Measurements from ENCODE around the gene SMAD7.

Gene SMAD7

GRCh38 chr18:48986851-48987761, 36.3 kb upstream of the SMAD7 start:
- no peak for DNase-seq

GRCh38 chr18:48985161-48985560, 34.4 kb upstream of the SMAD7 start:
- DNase-seq: no peak

- peak; percentile 66 for DNase-seq
These were observed 33.1 kb upstream of the SMAD7 start for GRCh38 chr18:48983793-48984437.

- DNase-seq: peak; percentile 66
These were observed 31.5 kb upstream of the SMAD7 start for GRCh38 chr18:48982266-48982665.

DNA sequence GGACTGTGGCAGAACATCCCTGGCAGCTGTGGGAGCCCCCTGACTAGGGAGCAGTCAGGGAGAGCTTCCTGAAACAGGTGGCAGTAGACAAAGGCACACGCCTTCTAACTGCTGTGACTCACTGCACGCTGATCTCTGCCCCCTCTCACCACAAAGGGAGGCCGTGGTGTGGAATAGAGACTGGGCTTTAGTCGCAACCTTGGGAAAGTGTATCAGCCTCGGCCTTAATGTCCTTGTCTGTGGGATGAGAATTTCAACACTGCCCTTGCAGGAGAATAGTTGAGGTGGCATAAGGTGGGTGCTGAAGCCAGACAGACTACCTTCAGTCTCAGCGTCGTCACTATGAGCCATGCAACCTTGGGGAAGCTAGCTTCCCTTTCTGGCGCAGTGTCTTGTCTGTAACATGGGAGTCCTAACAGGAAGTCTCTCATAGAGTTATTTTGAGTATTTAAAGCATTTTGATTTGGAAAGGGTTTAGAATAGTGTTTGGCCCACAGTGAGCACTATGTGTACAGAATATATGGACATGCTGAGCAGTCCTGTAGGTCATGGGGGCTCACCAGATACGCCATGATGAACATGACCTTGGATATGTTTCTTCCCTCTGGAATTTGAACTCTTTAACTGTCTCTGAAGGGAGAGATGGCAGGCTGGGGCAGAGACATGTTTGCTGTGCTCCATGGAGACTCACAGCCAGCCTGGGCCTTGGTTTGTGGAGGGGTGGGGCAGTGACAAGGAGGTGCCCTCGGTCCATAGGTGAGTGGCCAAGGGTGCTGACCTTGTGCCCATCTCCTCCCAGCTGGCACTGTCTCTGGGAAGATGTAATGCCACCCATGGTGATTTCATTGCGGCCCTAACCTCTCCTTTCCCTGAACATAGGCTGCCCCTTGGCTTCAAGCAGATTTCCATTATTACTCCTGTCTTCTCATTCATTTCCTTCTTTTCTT, 29.5 kb upstream of the SMAD7 start:
- no peak for DNase-seq

- no peak for DNase-seq
These were observed 27.1 kb upstream of the SMAD7 start for GRCh38 chr18:48977914-48978313.

GRCh38 chr18:48975817-48976649, 25.3 kb upstream of the SMAD7 start:
- DNase-seq: no peak

GRCh38 chr18:48975120-48975816, 24.5 kb upstream of the SMAD7 start:
- no peak for DNase-seq

DNA sequence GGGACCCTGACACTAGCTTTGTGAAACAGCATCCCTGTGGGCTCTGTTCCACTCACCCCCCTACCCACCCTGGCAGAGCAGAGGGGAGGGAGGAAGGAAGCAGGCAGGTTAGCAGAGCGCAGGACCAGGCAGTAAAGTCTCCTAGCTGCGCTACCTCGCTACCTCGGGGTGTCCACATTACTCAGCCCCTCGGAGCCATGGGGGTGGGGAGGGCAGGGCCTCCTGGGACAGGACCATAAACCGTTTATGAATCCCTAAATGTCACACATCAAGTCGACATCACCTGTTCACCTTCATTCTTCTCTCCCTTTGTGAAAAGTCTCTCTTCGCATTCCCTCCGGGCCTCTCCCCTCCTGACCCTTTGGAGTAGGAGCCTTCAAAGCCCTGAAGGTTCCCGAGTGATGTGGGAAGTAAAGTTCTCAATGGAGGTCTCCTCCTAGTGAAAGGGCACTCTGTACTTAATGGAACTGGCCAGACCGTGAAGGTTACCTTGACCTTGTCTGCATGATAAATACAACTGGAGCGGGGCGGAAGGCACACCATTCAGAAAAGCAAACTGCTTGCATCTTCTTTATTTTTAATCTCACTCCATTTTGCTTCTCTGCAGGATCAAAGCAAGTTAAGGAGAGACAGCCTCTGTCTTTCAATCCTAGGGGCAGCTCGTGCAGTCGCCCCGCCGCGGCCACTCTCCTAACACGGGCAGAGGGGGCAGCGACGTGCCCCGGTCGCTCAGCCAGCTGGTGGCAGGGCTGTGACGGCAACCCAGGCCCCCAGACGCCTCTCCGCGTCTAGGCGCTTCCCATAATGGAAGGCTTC, 23.7 kb upstream of the SMAD7 start:
- no peak for DNase-seq

DNA sequence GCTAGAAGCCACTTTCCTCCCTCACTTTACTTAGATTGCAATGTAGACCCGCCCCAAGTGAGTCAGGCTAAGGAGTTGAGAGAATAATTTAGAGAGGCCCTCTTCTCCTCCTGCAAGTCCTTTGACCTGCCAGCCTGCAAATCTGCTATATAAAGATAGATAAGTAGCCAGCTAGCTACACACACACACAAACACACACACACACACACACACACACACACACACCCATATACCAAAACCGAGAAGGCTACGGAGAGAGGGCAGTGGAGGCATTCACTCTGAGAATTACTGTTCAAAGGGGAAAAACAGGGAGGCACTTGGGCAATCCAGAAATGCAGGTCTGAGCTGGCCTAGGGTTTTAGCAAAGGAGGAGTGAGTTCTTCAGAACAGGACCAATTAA, 23.0 kb upstream of the SMAD7 start:
- peak; percentile 20 for DNase-seq

GRCh38 chr18:48968412-48969215, 17.8 kb upstream of the SMAD7 start:
- DNase-seq: no peak

DNA sequence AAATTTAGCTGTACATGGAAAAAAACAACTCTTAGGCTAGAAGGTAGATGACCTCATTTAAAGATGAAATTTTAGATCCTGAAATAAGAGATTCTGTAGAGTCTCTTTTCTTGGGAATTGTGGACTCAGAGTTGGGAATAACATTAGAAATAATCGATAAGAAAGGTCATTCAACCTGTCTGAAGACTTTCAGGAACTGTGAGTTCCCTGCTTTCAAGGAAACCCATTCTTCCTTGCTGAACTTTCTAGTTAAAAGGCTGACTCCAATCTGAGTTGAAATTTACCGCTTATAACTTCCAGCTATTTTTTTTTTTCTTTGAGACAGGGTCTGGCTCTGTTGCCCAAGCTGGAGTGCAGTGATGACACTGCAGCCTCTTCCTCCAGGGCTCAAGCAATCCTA, 16.8 kb upstream of the SMAD7 start:
- no peak for DNase-seq

DNA sequence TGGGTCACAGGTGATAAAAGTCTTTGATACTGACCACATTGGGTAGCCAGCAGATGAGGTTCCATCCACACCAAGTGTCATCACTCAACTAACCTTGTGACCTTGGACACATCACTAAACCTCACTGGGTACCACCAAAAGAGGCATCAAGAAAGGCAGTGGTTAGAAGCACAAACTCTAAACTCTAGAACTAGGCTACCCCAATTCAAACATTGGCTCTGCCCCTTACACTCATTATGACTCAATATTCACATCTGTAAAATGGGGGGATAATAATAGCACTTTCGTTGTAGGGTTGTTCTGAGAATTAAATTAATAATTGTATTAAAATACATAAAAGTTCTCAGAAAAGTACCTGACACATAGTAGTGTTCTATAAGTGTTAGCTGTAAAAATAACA, 15.8 kb upstream of the SMAD7 start:
- no peak for DNase-seq

- no peak for DNase-seq
These were observed 13.1 kb upstream of the SMAD7 start for GRCh38 chr18:48963586-48964470.

- no peak for DNase-seq
These were observed 12.3 kb upstream of the SMAD7 start for GRCh38 chr18:48962994-48963561.

- DNase-seq: no peak
These were observed 11.7 kb upstream of the SMAD7 start for GRCh38 chr18:48962252-48962993.

GRCh38 chr18:48961547-48961946, 10.8 kb upstream of the SMAD7 start:
- peak; percentile 31 for DNase-seq
